IPS-18a (cell line): Measurements from ENCODE around the gene MLLT11.
"Not testable (repeated sequence)": the region's sequence is repeated elsewhere in the genome, so short reads cannot be mapped to it uniquely, and the experiment has no call there.

Source experiments
- H3K27ac ChIP-seq: one replicate; pipeline ENCODE4 v1.5.1; 2013; ENCODE audit warnings: low read length
- H3K27me3 ChIP-seq: one replicate; pipeline ENCODE4 v1.6.1; 2013; ENCODE audit warnings: mild to moderate bottlenecking, low read length; ENCODE audit not compliant: control insufficient read depth, insufficient read depth
- H3K36me3 ChIP-seq: one replicate; pipeline ENCODE4 v1.6.1; 2013; ENCODE audit warnings: low read depth, low read length; ENCODE audit not compliant: control insufficient read depth
- H3K4me1 ChIP-seq: one replicate; pipeline ENCODE4 v1.6.1; 2013; ENCODE audit warnings: low read depth, low read length; ENCODE audit not compliant: control insufficient read depth
- H3K4me3 ChIP-seq: one replicate; pipeline ENCODE4 v1.5.1; 2013; ENCODE audit warnings: low read length
- H3K9ac ChIP-seq: one replicate; pipeline ENCODE4 v1.6.1; 2013; ENCODE audit warnings: mild to moderate bottlenecking, low read length, moderate library complexity
- H3K9me3 ChIP-seq: one replicate; pipeline ENCODE4 v1.6.1; 2013; ENCODE audit warnings: low read depth, low read length; ENCODE audit not compliant: control insufficient read depth

MLLT11 gene

GRCh38 chr1:151097426-151097825 is 37.2 kb downstream of the MLLT11 start:
- H3K27me3 ChIP-seq, H3K9ac ChIP-seq, H3K36me3 ChIP-seq, H3K4me1 ChIP-seq, H3K9me3 ChIP-seq, H3K27ac ChIP-seq, H3K4me3 ChIP-seq: not testable (repeated sequence)

GRCh38 chr1:151098126-151098525 is 37.9 kb downstream of the MLLT11 start:
- H3K9ac ChIP-seq, result no peak overlapping the region
- H3K4me1 ChIP-seq, result no peaks in the 10 kb centered on the region
- H3K9me3 ChIP-seq, result no peaks in the 10 kb centered on the region
- no peak overlapping the region for H3K4me3 ChIP-seq
- H3K27me3 ChIP-seq, result no peaks in the 10 kb centered on the region
- H3K27ac ChIP-seq, result no peak overlapping the region
- H3K36me3 ChIP-seq, result no peaks in the 10 kb centered on the region

GRCh38 chr1:151104630-151105029 is 44.4 kb downstream of the MLLT11 start:
- Histone ChIP-seq H3K4me1 (no peaks in the 10 kb centered on the region), H3K27ac (no peak overlapping the region), H3K4me3 (no peak overlapping the region), H3K9ac (no peak overlapping the region), H3K36me3 (no peaks in the 10 kb centered on the region), H3K27me3 (no peaks in the 10 kb centered on the region), H3K9me3 (no peaks in the 10 kb centered on the region)

- H3K9me3 ChIP-seq, result no peaks in the 10 kb centered on the region
- no peaks in the 10 kb centered on the region for H3K36me3 ChIP-seq
- no peak overlapping the region for H3K27ac ChIP-seq
- no peaks in the 10 kb centered on the region for H3K27me3 ChIP-seq
- H3K4me1 ChIP-seq, result no peaks in the 10 kb centered on the region
- H3K4me3 ChIP-seq, result no peak overlapping the region
- H3K9ac ChIP-seq, result no peak overlapping the region
Observed at GRCh38 chr1:151106894-151107293, 46.7 kb downstream of the MLLT11 start.

- H3K36me3 ChIP-seq, result no peaks in the 10 kb centered on the region
- H3K4me1 ChIP-seq, result no peaks in the 10 kb centered on the region
- no peak overlapping the region for H3K27ac ChIP-seq
- no peak overlapping the region for H3K4me3 ChIP-seq
- no peaks in the 10 kb centered on the region for H3K27me3 ChIP-seq
- H3K9ac ChIP-seq, result no peak overlapping the region
- H3K9me3 ChIP-seq, result no peaks in the 10 kb centered on the region
Observed at GRCh38 chr1:151108331-151108730, 48.1 kb downstream of the MLLT11 start.

- Histone ChIP-seq H3K27ac (no peak overlapping the region), H3K4me3 (no peak overlapping the region), H3K9ac (no peak overlapping the region), H3K27me3 (no peaks in the 10 kb centered on the region), H3K9me3 (no peaks in the 10 kb centered on the region), H3K36me3 (no peaks in the 10 kb centered on the region), H3K4me1 (no peaks in the 10 kb centered on the region)
Observed at GRCh38 chr1:151113877-151114276, 53.7 kb downstream of the MLLT11 start.
